Gastrocnemius medialis (tissue), 4 donors: Measurements from ENCODE around the gene ATP2B1. TPM values are rescaled to one million over a fixed set of nuclear protein-coding genes. Genes with fewer than 3 reads are reported as not detected.
A peak's percentile ranks its signal among the peaks of the same experiment; 100 is the strongest.

Experiments used
- ATAC-seq, 2 donors: fragments of 150-250 bp; one replicate each; pipeline ENCODE4 v1.9.1; 2016
- DNase-seq, 2 donors: peaks; one replicate each; pipeline ENCODE4 v3.0.0-alpha.2; 2019
- H3K27ac ChIP-seq, 4 donors: fragments of 200-600 bp; sonication (generic); 1 replicate in 1 of 4; 2 replicates in 3 of 4; pipeline ENCODE4 v1.5.1; 2016 to 2018; ENCODE audit warnings: mild to moderate bottlenecking in 2 of 4, moderate library complexity in 1 of 4
- H3K27me3 ChIP-seq, 3 donors: fragments of 200-600 bp; sonication (generic) in 2 of 3; 1 replicate in 1 of 3; 2 replicates in 2 of 3; pipeline versions ENCODE4 v1.5.1 to v1.6.0; 2016 to 2019; ENCODE audit warnings: mild to moderate bottlenecking in 1 of 3, moderate library complexity in 1 of 3
- H3K36me3 ChIP-seq, 2 donors: fragments of 200-600 bp; sonication (generic) in 1 of 2; one replicate each; pipeline ENCODE4 v1.5.1; 2017 to 2018
- H3K4me1 ChIP-seq, 2 donors: fragments of 200-600 bp; sonication (generic) in 1 of 2; one replicate each; pipeline ENCODE4 v1.5.1; 2016 to 2017; ENCODE audit warnings: mild to moderate bottlenecking in 2 of 2
- H3K4me3 ChIP-seq, 4 donors: fragments of 200-600 bp; sonication (generic) in 3 of 4; 1 replicate in 1 of 4; 2 replicates in 3 of 4; pipeline ENCODE4 v1.5.1; 2016 to 2019; ENCODE audit warnings: mild to moderate bottlenecking in 2 of 4
- H3K9me3 ChIP-seq, 3 donors: fragments of 200-600 bp; sonication (generic) in 2 of 3; 1 replicate in 1 of 3; 2 replicates in 2 of 3; pipeline ENCODE4 v1.5.1; 2016 to 2019
- POLR2A ChIP-seq, 2 donors: fragments of 450-650 bp; IDR thresholded peaks; one replicate each; pipeline ENCODE4 v1.6.1; 2017; ENCODE audit warnings: antibody characterized with exemption in 2 of 2, mild to moderate bottlenecking in 2 of 2, moderate library complexity in 2 of 2
- in situ Hi-C, 4 donors: fragments of 200-750 bp; cut with MboI; loops; one replicate each; pipeline versions ENCODE4 v1.15.0 to v1.8.0; 2017; ENCODE audit warnings: low sequenced_read_pairs in 4 of 4
- intact Hi-C: fragments of 100-400 bp; cut with DNase I; formaldehyde crosslinking; loops from one replicate; pipeline ENCODE4 v1.15.1; 2023; ENCODE audit warnings: low total_unique reads
- total RNA-seq, 4 donors: library from RNA; depleted of rRNA; stranded (reverse); fragments of >200 nt; gene quantifications; one replicate each; pipeline versions ENCODE4 v1.1.0 to v1.2.3, GENCODE V29; 2016
- TF ChIP-seq, protein P1 (sequence below), 5 experiments: fragments of 450-650 bp in 3 of 5; fragments of 200-600 bp in 2 of 5; sonication (generic) in 2 of 5; IDR thresholded peaks in 4 of 5; conservative IDR thresholded peaks in 1 of 5; 1 replicate in 4 of 5; 2 replicates in 1 of 5; pipeline ENCODE4 v1.5.1; 2016 to 2019; ENCODE audit warnings: antibody characterized with exemption in 5 of 5, mild to moderate bottlenecking in 3 of 5, moderate library complexity in 3 of 5

Gene ATP2B1
- total RNA-seq, 4 donors from 2014 or later: 32.9 to 52.8 (median 47.1) TPM

DNA sequence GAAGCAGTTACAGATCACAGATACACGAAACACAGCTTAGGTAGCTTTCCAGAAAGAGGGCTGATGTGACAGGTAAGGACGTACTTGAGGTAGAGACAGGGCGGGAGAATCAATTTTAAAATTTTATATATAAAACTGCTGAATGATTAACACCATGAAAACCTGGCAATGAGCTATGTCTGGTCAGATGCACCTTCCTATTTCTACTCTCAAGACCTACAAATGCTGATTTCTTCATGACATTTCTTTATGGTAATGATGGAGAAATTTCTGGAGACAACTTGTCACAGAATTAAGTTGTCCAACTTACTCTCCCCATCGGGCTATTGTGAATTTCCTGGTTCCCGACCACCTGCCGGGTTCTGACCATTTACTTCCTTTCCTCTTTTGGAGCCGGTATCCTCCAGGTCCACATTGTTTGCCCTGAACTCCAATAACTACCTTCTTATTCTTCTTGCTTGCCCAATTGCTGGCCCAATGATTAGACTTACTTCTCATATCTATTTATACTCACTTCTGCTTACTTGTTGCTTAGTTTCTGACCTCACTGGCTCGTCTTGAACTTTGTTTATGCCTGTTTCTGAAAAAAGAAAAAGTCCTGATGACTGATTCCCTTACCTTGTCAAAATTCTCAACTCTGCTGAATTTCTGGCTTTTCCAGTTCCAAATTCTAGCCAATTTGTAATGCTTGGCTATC lies 12.8 kb upstream of the ATP2B1 start:
- Histone ChIP-seq H3K27ac (no peak overlapping the region), H3K4me1 (no peaks in the 10 kb centered on the region), H3K36me3 (no peaks in the 10 kb centered on the region), H3K9me3 (no peaks in the 10 kb centered on the region), H3K27me3 (no peaks in the 10 kb centered on the region), H3K4me3 (no peak overlapping the region)
- DNase-seq (no peak), ATAC-seq (no peak)
- intact Hi-C loops: no loop called here
- in situ Hi-C loops: no loop called here
- TF ChIP-seq, protein P1, sequence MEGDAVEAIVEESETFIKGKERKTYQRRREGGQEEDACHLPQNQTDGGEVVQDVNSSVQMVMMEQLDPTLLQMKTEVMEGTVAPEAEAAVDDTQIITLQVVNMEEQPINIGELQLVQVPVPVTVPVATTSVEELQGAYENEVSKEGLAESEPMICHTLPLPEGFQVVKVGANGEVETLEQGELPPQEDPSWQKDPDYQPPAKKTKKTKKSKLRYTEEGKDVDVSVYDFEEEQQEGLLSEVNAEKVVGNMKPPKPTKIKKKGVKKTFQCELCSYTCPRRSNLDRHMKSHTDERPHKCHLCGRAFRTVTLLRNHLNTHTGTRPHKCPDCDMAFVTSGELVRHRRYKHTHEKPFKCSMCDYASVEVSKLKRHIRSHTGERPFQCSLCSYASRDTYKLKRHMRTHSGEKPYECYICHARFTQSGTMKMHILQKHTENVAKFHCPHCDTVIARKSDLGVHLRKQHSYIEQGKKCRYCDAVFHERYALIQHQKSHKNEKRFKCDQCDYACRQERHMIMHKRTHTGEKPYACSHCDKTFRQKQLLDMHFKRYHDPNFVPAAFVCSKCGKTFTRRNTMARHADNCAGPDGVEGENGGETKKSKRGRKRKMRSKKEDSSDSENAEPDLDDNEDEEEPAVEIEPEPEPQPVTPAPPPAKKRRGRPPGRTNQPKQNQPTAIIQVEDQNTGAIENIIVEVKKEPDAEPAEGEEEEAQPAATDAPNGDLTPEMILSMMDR (IDR thresholded peaks at IDR 0.05 in 4 of 5, conservative IDR thresholded peaks at IDR 0.05 in 1 of 5): no peak
- TF ChIP-seq POLR2A (IDR thresholded peaks at IDR 0.05): no peak

DNA sequence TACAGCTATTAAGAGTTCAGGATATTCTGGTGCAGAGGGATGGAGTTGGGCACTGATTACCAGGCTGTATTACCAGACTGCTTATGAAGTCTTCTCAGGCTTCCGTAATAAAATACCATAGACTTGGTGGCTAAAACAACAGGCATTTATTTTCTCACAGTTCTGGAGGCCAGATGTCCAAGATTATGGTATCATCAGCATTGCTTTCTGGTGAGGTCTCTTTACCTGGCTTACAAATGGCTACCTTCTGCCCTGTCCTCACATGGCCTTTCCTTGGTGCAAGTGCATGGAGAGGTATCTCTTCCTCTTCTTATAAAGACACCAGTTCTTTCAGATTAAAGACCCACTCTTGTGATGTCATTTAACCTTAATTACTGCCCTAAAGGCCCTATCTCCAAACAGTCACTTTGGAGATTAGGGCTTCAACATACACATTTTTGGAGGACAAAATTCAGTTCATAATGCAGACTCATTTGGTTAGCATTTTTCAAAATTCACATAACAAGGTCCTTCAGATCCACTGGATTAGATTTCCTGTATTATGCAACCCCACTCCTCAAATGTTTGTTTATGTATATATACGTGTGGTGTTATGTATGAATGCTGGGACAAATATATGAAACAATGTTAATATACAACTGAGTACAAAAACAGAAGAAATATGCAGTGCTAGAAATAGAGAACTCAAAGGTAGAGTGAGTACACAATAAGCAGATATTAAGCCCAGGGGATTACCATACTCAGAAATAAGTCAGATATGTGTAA lies 9.3 kb upstream of the ATP2B1 start:
- H3K36me3 ChIP-seq: no peaks in the 10 kb centered on the region
- no peak for DNase-seq
- no peak overlapping the region for H3K27ac ChIP-seq
- TF ChIP-seq POLR2A (IDR thresholded peaks at IDR 0.05): no peak
- in situ Hi-C loops (no loop called here), intact Hi-C loops (no loop called here)
- no peak overlapping the region for H3K4me3 ChIP-seq
- no peaks in the 10 kb centered on the region for H3K9me3 ChIP-seq
- no peak for ATAC-seq
- no peaks in the 10 kb centered on the region for H3K4me1 ChIP-seq
- H3K27me3 ChIP-seq: no peaks in the 10 kb centered on the region

DNA sequence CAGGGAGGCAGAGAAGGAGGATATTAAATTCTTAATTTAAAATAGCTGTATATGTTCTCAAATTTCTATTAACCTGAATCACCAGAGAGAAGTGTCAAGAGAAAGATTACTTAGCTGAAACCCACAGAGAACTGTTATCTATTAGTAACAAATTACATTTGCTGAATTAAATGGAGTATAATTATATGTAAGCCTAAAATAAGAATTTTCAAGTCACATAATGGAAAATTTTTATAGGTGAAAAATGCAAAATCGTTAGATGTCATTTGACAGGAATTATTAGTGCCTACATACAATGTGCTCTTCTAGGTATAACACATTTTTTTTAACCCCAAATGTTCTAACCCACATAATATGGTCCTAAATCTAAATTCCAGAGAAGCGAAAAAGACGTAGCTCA lies 4.1 kb upstream of the ATP2B1 start:
- Histone ChIP-seq H3K36me3 (no peaks in the 10 kb centered on the region), H3K27ac (no peak overlapping the region), H3K27me3 (no peaks in the 10 kb centered on the region), H3K4me1 (peaks cover 0 to 6% of the 10 kb centered on the region in 2 donors), H3K4me3 (no peak overlapping the region), H3K9me3 (no peaks in the 10 kb centered on the region)
- intact Hi-C loops: no loop called here
- DNase-seq (no peak), ATAC-seq (no peak)
- TF ChIP-seq POLR2A (IDR thresholded peaks at IDR 0.05): no peak
- in situ Hi-C loops: no loop called here

DNA sequence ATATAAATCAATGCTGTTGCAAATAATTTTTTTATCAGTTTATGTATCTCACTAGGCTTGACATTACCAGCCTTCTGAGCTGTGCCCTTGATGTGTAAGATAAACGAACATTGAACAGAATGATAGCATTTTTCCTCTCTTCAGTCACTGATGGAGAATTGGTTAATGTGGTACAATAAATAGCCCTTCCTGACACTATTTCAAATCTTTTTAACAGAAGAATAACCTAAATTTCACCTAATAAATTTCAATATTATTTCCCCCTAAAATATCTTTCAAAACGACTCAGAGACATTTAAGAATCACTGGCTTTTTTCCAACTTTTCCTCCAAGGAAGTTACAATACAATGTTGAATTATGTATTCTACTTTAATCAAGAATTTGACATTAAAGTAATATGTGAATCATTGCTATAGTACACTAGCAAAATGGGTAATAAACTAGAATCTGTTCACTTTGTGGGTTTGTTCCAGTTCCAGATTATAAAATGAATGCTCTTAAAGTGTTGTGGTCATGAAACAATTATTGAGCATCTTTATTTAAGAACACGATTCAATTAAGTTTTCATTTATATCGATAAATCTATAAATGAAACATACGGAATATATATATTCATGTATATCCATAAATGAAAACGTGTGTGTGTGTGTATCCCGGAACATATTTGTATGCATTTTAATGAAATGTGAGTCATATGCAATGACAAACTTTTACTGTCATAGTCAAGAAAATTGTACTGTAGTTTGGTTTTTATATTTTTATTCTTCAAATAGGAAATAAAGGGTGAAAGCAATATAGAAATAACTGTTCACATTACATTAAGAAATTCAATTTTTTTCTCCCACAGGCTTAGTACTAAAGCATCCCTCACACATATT lies 2.5 kb upstream of the ATP2B1 start:
- intact Hi-C loops (no loop called here), in situ Hi-C loops (no loop called here)
- Histone ChIP-seq H3K4me1 (peaks cover 7 to 19% of the 10 kb centered on the region in 2 donors), H3K36me3 (no peaks in the 10 kb centered on the region), H3K27ac (no peak overlapping the region), H3K9me3 (no peaks in the 10 kb centered on the region), H3K4me3 (peak overlapping the region in 1 of 4 donors; percentile 90), H3K27me3 (no peaks in the 10 kb centered on the region)
- ATAC-seq (no peak), DNase-seq (no peak)
- TF ChIP-seq POLR2A (IDR thresholded peaks at IDR 0.05): no peak

DNA sequence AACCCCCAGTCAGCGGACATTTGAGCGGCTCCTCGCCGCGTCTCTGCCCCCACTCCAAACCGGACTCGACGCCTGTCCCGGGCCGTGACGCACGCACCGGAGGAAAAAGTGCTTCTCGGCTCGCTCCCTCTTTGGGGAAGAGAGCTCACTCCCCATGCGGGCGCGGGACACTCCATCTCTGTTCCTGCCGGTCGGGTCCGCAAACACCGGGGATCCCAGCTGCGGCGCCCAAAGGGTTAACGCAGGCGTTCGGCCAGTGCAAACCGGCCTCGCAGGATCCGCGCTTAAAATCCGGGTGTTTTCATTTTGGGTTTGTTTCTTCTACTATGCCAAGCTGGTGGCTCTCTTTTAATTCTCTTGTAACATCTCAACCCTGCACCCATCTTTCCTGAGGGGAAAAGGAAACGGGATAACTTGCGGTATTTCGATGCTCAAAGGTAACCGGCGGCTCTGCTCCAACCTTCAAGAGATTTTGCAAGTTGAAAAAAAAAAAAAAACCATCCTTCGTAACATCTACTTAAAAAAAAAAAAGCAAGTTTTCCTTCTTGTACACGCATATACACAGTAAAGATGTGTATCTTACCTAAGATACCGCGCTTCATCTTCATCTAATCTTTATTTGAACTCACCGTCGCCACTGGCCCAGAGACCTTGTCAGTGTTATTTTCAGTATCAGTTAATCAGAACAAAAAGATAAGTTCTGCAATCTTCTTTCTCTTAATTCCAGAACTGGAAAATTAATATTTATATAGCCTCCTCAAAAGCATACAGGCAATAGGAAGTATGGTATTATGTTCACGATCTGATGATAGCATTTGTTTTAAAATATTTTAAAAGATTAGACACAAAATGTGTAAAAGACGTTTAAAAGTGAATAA lies 1.6 kb upstream of the ATP2B1 start:
- TF ChIP-seq, protein P1 (IDR thresholded peaks at IDR 0.05 in 4 of 5, conservative IDR thresholded peaks at IDR 0.05 in 1 of 5): no peak
- TF ChIP-seq POLR2A (IDR thresholded peaks at IDR 0.05): no peak
- peaks cover 13 to 28% of the 10 kb centered on the region in 2 donors for H3K4me1 ChIP-seq
- H3K4me3 ChIP-seq: peak overlapping the region; percentile 76 to 96 (median 92)
- peak; percentile 12 to 21 for ATAC-seq
- no peaks in the 10 kb centered on the region for H3K36me3 ChIP-seq
- intact Hi-C loops (loop anchor here (1.0 to 10.0 kb wide), 5 partner anchors 15 to 1565 kb away; partner anchors contain the start of genes CEP290, POC1B and TMTC3), in situ Hi-C loops (no loop called here)
- H3K27me3 ChIP-seq: no peaks in the 10 kb centered on the region
- peak in 1 of 2 donors; percentile 24 for DNase-seq
- H3K9me3 ChIP-seq: no peaks in the 10 kb centered on the region
- H3K27ac ChIP-seq: peak overlapping the region; percentile 97 to 99 (median 98)
